H9 (cell line): ENCODE measurements around the gene SMIM36. TPM values are rescaled to one million over a fixed set of nuclear protein-coding genes. Genes with fewer than 3 reads are reported as not detected.

Experiments
- DNase-seq: peaks from one replicate; pipeline ENCODE4 v3.0.0-alpha.2; 2017
- H2AFZ ChIP-seq: one replicate; pipeline ENCODE4 v1.6.1; 2013; ENCODE audit warnings: mild to moderate bottlenecking, low read length, control low read depth, moderate library complexity
- H2AK5ac ChIP-seq: 2 replicates; pipeline ENCODE4 v1.6.1; 2013; ENCODE audit warnings: low read length, control low read depth, mixed read lengths; ENCODE audit not compliant: insufficient read length
- H2BK120ac ChIP-seq: one replicate; pipeline ENCODE4 v1.6.1; 2013; ENCODE audit warnings: low read depth, mild to moderate bottlenecking, low read length, control low read depth, inconsistent platforms; ENCODE audit not compliant: poor library complexity, severe bottlenecking
- H2BK12ac ChIP-seq: 2 replicates; pipeline ENCODE4 v1.6.1; 2013; ENCODE audit warnings: low read length, control low read depth, mixed read lengths, low read depth; ENCODE audit not compliant: insufficient read length
- H2BK15ac ChIP-seq: 2 replicates; pipeline ENCODE4 v1.6.1; 2013; ENCODE audit warnings: low read depth, low read length, control low read depth
- H2BK20ac ChIP-seq: one replicate; pipeline ENCODE4 v1.6.1; 2013; ENCODE audit warnings: low read depth, mild to moderate bottlenecking, low read length, control low read depth, inconsistent platforms; ENCODE audit not compliant: poor library complexity, severe bottlenecking
- H2BK5ac ChIP-seq: 2 replicates; pipeline ENCODE4 v1.6.1; 2013; ENCODE audit warnings: low read length, control low read depth, mixed read lengths; ENCODE audit not compliant: insufficient read length
- H3K14ac ChIP-seq: 2 replicates; pipeline ENCODE4 v1.6.1; 2013; ENCODE audit warnings: low read length, control low read depth; ENCODE audit not compliant: insufficient read depth
- H3K18ac ChIP-seq: 2 replicates; pipeline ENCODE4 v1.6.1; 2013; ENCODE audit warnings: low read depth, mild to moderate bottlenecking, mixed read lengths, low read length, control low read depth; ENCODE audit not compliant: insufficient read length
- H3K23ac ChIP-seq: 2 replicates; pipeline ENCODE4 v1.6.1; 2013; ENCODE audit warnings: low read length, control low read depth, mixed read lengths, low read depth; ENCODE audit not compliant: insufficient read length
- H3K23me2 ChIP-seq: 2 replicates; pipeline ENCODE4 v1.6.1; 2013; ENCODE audit warnings: low read depth, mild to moderate bottlenecking, mixed read lengths, low read length, control low read depth; ENCODE audit not compliant: insufficient read length, poor library complexity, severe bottlenecking
- H3K27ac ChIP-seq: 2 replicates; pipeline ENCODE4 v1.5.1; 2013; ENCODE audit warnings: low read length, control low read depth, mixed read lengths, low read depth; ENCODE audit not compliant: insufficient read length
- H3K27me3 ChIP-seq: 2 replicates; pipeline ENCODE4 v1.6.1; 2013; ENCODE audit warnings: low read length, control low read depth, inconsistent platforms; ENCODE audit not compliant: insufficient read depth
- H3K4ac ChIP-seq: 2 replicates; pipeline ENCODE4 v1.6.1; 2013; ENCODE audit warnings: low read depth, mild to moderate bottlenecking, control low read depth, inconsistent platforms, low read length, moderate library complexity
- H3K4me1 ChIP-seq: 2 replicates; pipeline ENCODE4 v1.6.1; 2013; ENCODE audit warnings: low read length, control low read depth, inconsistent platforms; ENCODE audit not compliant: insufficient read depth
- H3K4me2 ChIP-seq: 2 replicates; pipeline ENCODE4 v1.6.1; 2013; ENCODE audit warnings: low read length, control low read depth, mixed read lengths; ENCODE audit not compliant: insufficient read length, insufficient read depth
- H3K56ac ChIP-seq: 2 replicates; pipeline ENCODE4 v1.6.1; 2013; ENCODE audit warnings: low read depth, mild to moderate bottlenecking, mixed read lengths, low read length, control low read depth; ENCODE audit not compliant: insufficient read length
- H3K79me1 ChIP-seq: 2 replicates; pipeline ENCODE4 v1.6.1; 2013; ENCODE audit warnings: low read depth, mild to moderate bottlenecking, moderate library complexity, low read length, control low read depth, inconsistent platforms; ENCODE audit not compliant: insufficient read depth, poor library complexity, severe bottlenecking
- H3K79me2 ChIP-seq: 2 replicates; pipeline ENCODE4 v1.6.1; 2013; ENCODE audit warnings: low read length, control low read depth, inconsistent platforms; ENCODE audit not compliant: insufficient read depth
- H3K9ac ChIP-seq: 2 replicates; pipeline ENCODE4 v1.6.1; 2013; ENCODE audit warnings: low read length, control low read depth, mixed read lengths; ENCODE audit not compliant: insufficient read length; ENCODE audit errors: extremely low read depth
- H3K9me3 ChIP-seq: one replicate; pipeline ENCODE4 v1.6.1; 2013; ENCODE audit warnings: low read depth, low read length, inconsistent platforms; ENCODE audit not compliant: control insufficient read depth
- H3T11ph ChIP-seq: one replicate; pipeline ENCODE4 v1.6.1; 2013; ENCODE audit warnings: mild to moderate bottlenecking, low read length, control low read depth, inconsistent platforms
- H4K20me1 ChIP-seq: one replicate; pipeline ENCODE4 v1.6.1; 2013; ENCODE audit not compliant: control insufficient read depth, insufficient read length, insufficient read depth
- H4K5ac ChIP-seq: 2 replicates; pipeline ENCODE4 v1.6.1; 2013; ENCODE audit warnings: low read depth, mild to moderate bottlenecking, mixed read lengths, low read length, control low read depth; ENCODE audit not compliant: insufficient read length
- H4K8ac ChIP-seq: replicated peaks from 2 replicates; pipeline ENCODE4 v1.6.1; 2013; ENCODE audit warnings: low read length, control low read depth, mixed read lengths, low read depth; ENCODE audit not compliant: insufficient read length
- H4K91ac ChIP-seq: 2 replicates; pipeline ENCODE4 v1.6.1; 2013; ENCODE audit warnings: low read depth, mild to moderate bottlenecking, moderate library complexity, mixed read lengths, low read length, control low read depth; ENCODE audit not compliant: insufficient read length
- H3K27ac Mint-ChIP-seq, 3 experiments: 2 replicates in 2 of 3; 3 replicates in 1 of 3; pipeline ENCODE4 v1.8.0; 2020 to 2021; ENCODE audit warnings: mixed read lengths in 3 of 3, mild to moderate bottlenecking in 1 of 3, moderate library complexity in 1 of 3
- H3K27me3 Mint-ChIP-seq: 2 replicates; pipeline ENCODE4 v1.8.0; 2021; ENCODE audit warnings: low read depth, mild to moderate bottlenecking, moderate library complexity, mixed read lengths
- H3K36me3 Mint-ChIP-seq, 3 experiments: 2 replicates in 2 of 3; 3 replicates in 1 of 3; pipeline ENCODE4 v1.8.0; 2020 to 2021; ENCODE audit warnings: low read depth in 3 of 3, mixed read lengths in 3 of 3; ENCODE audit not compliant: insufficient read depth in 1 of 3
- H3K4me1 Mint-ChIP-seq, 2 experiments: 2 replicates each; pipeline ENCODE4 v1.8.0; 2020; ENCODE audit warnings: mixed read lengths in 2 of 2
- H3K4me3 Mint-ChIP-seq, 2 experiments: 2 replicates in 1 of 2; 3 replicates in 1 of 2; pipeline ENCODE4 v1.8.0; 2020 to 2021; ENCODE audit warnings: mild to moderate bottlenecking in 2 of 2, mixed read lengths in 2 of 2, moderate library complexity in 1 of 2
- H3K9me3 Mint-ChIP-seq, 2 experiments: 2 replicates in 1 of 2; 3 replicates in 1 of 2; pipeline ENCODE4 v1.8.0; 2020; ENCODE audit warnings: mild to moderate bottlenecking in 2 of 2, mixed read lengths in 2 of 2, moderate library complexity in 1 of 2
- CTCF ChIP-seq: fragments of 200-600 bp; sonication (generic); conservative IDR thresholded peaks from 3 replicates; pipeline ENCODE4 v1.8.0; 2021; ENCODE audit warnings: antibody characterized with exemption, mild to moderate bottlenecking
- WGBS: extraction: QIAGEN DNeasy Blood & Tissue Kit; methylation state at CpG from one replicate; pipeline ENCODE4 v1.1.7; 2013; ENCODE audit warnings: missing lambda C conversion rate, low lambda C conversion rate, mixed read lengths; ENCODE audit not compliant: insufficient read length; ENCODE audit errors: extremely low coverage; 5-methylcytosine and 5-hydroxymethylcytosine counted together
- total RNA-seq: library from RNA; stranded (reverse); gene quantifications from 2 replicates; pipeline ENCODE4 v1.2.1, GENCODE V29; 2021

SMIM36 gene
- total RNA-seq, 1 experiment from 2014 or later = not detected

GRCh38 chr17:55443904-55444303 is 67.3 kb downstream of the SMIM36 start:
- Mint-ChIP-seq H3K4me1 (peaks cover 15% of the 10 kb centered on the region in 2 experiments), H3K9me3 (peaks cover 0 to 4% of the 10 kb centered on the region in 2 experiments; a peak in 1 of 5 replicates), H3K27ac (no peak overlapping the region), H3K4me3 (no peak overlapping the region), H3K36me3 (no peaks in the 10 kb centered on the region; a peak in 1 of 7 replicates), H3K27me3 (no peaks in the 10 kb centered on the region; the same call in 1 of the 2 replicates)
- Histone ChIP-seq H3K79me2 (no peaks in the 10 kb centered on the region), H2BK20ac (no peak overlapping the region), H3K23me2 (no peaks in the 10 kb centered on the region), H2BK120ac (no peak overlapping the region), H3K18ac (no peak overlapping the region), H2BK12ac (no peak overlapping the region), H2BK15ac (no peak overlapping the region), H4K20me1 (no peaks in the 10 kb centered on the region), H3K79me1 (no peaks in the 10 kb centered on the region), H3K4ac (no peak overlapping the region), H3K4me2 (no peak overlapping the region), H2AK5ac (no peak overlapping the region), H3T11ph (no peak overlapping the region), H4K91ac (no peak overlapping the region), H3K14ac (no peak overlapping the region), H3K56ac (no peak overlapping the region), H2AFZ (no peak overlapping the region), H3K27ac (no peak overlapping the region), H3K27me3 (no peaks in the 10 kb centered on the region), H3K4me1 (no peaks in the 10 kb centered on the region; the same call in 1 of the 2 replicates), H3K23ac (no peak overlapping the region), H4K8ac (no peak overlapping the region), H2BK5ac (no peak overlapping the region), H3K9me3 (no peaks in the 10 kb centered on the region), H3K9ac (no peak overlapping the region), H4K5ac (no peak overlapping the region)
- no CpG with 5 or more reads among the region's 10 CpGs for WGBS
- no peak for DNase-seq
- TF ChIP-seq CTCF = no peak
